ENCODE data around the gene FLYWCH2. TPM values are rescaled to one million over a fixed set of nuclear protein-coding genes. Genes with fewer than 3 reads are reported as not detected.

The FLYWCH2 gene
- total and polyA plus RNA-seq, 2 of the 13 experiments (the other 11 are each of a cell fraction or from before 2014, with no cell fraction given), result 16.9 to 19.8 TPM

DNA sequence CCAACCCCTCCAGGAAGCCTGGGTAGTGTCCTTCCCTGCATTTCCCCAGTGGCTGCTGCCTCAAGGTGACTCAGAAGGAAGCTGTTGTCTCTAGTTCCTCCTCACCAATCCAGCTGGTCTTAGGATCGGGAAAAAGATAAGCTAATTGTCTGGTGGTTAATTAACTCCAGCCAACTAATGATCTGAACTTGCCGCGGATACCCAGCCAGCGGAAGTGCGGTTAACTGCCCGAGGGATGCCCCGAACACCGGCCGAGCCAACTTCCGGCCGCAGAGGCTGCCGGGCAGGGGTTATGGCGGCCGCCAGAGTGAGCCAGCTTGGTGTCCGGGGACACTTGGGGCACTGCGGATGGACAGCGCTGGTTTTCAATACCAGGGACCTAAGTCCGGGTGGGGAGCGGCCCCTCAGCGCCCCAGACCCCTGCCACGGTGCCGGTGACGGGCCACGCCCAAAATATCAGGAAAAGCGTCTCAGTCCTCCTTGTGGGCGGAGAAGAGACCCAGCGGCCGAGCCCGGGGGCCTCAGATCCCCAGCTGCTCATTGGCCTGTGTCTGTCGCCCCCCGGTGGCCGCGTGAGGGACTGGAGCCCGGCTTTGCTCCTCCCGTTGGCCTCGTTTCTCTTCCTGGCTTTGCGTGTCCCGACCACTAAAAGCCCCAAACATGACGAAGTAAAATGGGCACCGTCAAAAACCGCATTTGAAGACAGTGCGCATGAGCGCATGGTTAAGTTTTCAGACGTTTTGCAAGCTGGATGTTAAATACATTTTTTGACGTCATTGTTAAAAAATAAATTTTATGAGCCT, 14.8 kb upstream of the FLYWCH2 start (continued):
- TF ChIP-seq, protein P1, sequence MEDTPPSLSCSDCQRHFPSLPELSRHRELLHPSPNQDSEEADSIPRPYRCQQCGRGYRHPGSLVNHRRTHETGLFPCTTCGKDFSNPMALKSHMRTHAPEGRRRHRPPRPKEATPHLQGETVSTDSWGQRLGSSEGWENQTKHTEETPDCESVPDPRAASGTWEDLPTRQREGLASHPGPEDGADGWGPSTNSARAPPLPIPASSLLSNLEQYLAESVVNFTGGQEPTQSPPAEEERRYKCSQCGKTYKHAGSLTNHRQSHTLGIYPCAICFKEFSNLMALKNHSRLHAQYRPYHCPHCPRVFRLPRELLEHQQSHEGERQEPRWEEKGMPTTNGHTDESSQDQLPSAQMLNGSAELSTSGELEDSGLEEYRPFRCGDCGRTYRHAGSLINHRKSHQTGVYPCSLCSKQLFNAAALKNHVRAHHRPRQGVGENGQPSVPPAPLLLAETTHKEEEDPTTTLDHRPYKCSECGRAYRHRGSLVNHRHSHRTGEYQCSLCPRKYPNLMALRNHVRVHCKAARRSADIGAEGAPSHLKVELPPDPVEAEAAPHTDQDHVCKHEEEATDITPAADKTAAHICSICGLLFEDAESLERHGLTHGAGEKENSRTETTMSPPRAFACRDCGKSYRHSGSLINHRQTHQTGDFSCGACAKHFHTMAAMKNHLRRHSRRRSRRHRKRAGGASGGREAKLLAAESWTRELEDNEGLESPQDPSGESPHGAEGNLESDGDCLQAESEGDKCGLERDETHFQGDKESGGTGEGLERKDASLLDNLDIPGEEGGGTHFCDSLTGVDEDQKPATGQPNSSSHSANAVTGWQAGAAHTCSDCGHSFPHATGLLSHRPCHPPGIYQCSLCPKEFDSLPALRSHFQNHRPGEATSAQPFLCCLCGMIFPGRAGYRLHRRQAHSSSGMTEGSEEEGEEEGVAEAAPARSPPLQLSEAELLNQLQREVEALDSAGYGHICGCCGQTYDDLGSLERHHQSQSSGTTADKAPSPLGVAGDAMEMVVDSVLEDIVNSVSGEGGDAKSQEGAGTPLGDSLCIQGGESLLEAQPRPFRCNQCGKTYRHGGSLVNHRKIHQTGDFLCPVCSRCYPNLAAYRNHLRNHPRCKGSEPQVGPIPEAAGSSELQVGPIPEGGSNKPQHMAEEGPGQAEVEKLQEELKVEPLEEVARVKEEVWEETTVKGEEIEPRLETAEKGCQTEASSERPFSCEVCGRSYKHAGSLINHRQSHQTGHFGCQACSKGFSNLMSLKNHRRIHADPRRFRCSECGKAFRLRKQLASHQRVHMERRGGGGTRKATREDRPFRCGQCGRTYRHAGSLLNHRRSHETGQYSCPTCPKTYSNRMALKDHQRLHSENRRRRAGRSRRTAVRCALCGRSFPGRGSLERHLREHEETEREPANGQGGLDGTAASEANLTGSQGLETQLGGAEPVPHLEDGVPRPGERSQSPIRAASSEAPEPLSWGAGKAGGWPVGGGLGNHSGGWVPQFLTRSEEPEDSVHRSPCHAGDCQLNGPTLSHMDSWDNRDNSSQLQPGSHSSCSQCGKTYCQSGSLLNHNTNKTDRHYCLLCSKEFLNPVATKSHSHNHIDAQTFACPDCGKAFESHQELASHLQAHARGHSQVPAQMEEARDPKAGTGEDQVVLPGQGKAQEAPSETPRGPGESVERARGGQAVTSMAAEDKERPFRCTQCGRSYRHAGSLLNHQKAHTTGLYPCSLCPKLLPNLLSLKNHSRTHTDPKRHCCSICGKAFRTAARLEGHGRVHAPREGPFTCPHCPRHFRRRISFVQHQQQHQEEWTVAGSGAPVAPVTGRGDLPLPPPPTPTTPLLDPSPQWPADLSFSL (CRISPR knock-in tag; IDR thresholded peaks at IDR 0.05), result 0 out of 2 replicates have a peak, but pooled peaks have one; percentile 35
- TF ChIP-seq, protein P2, sequence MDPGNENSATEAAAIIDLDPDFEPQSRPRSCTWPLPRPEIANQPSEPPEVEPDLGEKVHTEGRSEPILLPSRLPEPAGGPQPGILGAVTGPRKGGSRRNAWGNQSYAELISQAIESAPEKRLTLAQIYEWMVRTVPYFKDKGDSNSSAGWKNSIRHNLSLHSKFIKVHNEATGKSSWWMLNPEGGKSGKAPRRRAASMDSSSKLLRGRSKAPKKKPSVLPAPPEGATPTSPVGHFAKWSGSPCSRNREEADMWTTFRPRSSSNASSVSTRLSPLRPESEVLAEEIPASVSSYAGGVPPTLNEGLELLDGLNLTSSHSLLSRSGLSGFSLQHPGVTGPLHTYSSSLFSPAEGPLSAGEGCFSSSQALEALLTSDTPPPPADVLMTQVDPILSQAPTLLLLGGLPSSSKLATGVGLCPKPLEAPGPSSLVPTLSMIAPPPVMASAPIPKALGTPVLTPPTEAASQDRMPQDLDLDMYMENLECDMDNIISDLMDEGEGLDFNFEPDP (CRISPR knock-in tag; conservative IDR thresholded peaks at IDR 0.05), result no peak
- TF ChIP-seq ZNF12 (CRISPR knock-in tag; IDR thresholded peaks at IDR 0.05) (0 out of 2 replicates have a peak, but pooled peaks have one; percentile 5), SMC3 (IDR thresholded peaks at IDR 0.05; ENCODE audit: low read length) (peak; percentile 44; the same call in 1 of the 2 replicates), E2F2 (CRISPR knock-in tag; IDR thresholded peaks at IDR 0.05; ENCODE audit: borderline replicate concordance) (no peak), STAT5B (CRISPR knock-in tag; IDR thresholded peaks at IDR 0.05) (no peak), PAWR (CRISPR knock-in tag; IDR thresholded peaks at IDR 0.05; ENCODE audit: borderline replicate concordance) (0 out of 2 replicates have a peak, but pooled peaks have one; percentile 40), ZNF605 (CRISPR knock-in tag; IDR thresholded peaks at IDR 0.05) (peak; percentile 93), BRD4 (CRISPR knock-in tag; IDR thresholded peaks at IDR 0.05) (peak; percentile 90), ZBTB7A (CRISPR knock-in tag; IDR thresholded peaks at IDR 0.05) (0 out of 2 replicates have a peak, but pooled peaks have one; percentile 15), ZFP36L1 (CRISPR knock-in tag; IDR thresholded peaks at IDR 0.05) (0 out of 2 replicates have a peak, but pooled peaks have one; percentile 48), MYC (CRISPR knock-in tag; IDR thresholded peaks at IDR 0.05; ENCODE audit: borderline replicate concordance) (peak; percentile 68; the same call in 1 of the 2 replicates), ZNF350 (CRISPR knock-in tag; IDR thresholded peaks at IDR 0.05; ENCODE audit: borderline replicate concordance, low read depth) (peak; percentile 77)
- TF ChIP-seq, protein P3, sequence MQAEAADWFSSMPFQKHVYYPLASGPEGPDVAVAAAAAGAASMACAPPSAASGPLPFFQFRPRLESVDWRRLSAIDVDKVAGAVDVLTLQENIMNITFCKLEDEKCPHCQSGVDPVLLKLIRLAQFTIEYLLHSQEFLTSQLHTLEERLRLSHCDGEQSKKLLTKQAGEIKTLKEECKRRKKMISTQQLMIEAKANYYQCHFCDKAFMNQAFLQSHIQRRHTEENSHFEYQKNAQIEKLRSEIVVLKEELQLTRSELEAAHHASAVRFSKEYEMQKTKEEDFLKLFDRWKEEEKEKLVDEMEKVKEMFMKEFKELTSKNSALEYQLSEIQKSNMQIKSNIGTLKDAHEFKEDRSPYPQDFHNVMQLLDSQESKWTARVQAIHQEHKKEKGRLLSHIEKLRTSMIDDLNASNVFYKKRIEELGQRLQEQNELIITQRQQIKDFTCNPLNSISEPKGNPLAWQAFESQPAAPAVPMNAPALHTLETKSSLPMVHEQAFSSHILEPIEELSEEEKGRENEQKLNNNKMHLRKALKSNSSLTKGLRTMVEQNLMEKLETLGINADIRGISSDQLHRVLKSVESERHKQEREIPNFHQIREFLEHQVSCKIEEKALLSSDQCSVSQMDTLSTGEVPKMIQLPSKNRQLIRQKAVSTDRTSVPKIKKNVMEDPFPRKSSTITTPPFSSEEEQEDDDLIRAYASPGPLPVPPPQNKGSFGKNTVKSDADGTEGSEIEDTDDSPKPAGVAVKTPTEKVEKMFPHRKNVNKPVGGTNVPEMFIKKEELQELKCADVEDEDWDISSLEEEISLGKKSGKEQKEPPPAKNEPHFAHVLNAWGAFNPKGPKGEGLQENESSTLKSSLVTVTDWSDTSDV (CRISPR knock-in tag; IDR thresholded peaks at IDR 0.05), result no peak
- TF ChIP-seq, protein P4, sequence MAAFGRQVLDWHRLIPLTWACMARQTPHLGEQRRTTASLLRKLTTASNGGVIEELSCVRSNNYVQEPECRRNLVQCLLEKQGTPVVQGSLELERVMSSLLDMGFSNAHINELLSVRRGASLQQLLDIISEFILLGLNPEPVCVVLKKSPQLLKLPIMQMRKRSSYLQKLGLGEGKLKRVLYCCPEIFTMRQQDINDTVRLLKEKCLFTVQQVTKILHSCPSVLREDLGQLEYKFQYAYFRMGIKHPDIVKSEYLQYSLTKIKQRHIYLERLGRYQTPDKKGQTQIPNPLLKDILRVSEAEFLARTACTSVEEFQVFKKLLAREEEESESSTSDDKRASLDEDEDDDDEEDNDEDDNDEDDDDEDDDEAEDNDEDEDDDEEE (CRISPR knock-in tag; IDR thresholded peaks at IDR 0.05), result no peak; the same call in 1 of the 2 replicates

Data from HepG2 (cell line).